Measurements from ENCODE around the gene SMIM1. TPM values are rescaled to one million over a fixed set of nuclear protein-coding genes. Genes with fewer than 3 reads are reported as not detected.

The SMIM1 gene
- total RNA-seq, 3 donors from 2014 or later (not counting 1 experiment from before 2014, with no cell fraction given): 0.78 to 2.6 (median 1.6) TPM

- DNase-seq (no peak), ATAC-seq (no peak)
- no peaks in the 10 kb centered on the region for H3K9me3 ChIP-seq (ENCODE audit: control insufficient read depth, insufficient read depth, low read length)
- WGBS (ENCODE audit: insufficient coverage): 88% methylated on average over 21 of the region's 21 CpGs
- Mint-ChIP-seq H3K27ac (no peak overlapping the region), H3K27me3 (ENCODE audit: low read depth in 2 of 2) (peaks cover 6 to 18% of the 10 kb centered on the region in 2 donors), H3K36me3 (no peaks in the 10 kb centered on the region), H3K9me3 (peaks cover 0 to 3% of the 10 kb centered on the region in 2 donors), H3K4me3 (no peak overlapping the region), H3K4me1 (no peaks in the 10 kb centered on the region)
- no peaks in the 10 kb centered on the region for H3K27me3 ChIP-seq (ENCODE audit: control insufficient read depth, insufficient read depth, low read length)
- H3K4me3 ChIP-seq (ENCODE audit: low read length): no peak overlapping the region
- H3K4me1 ChIP-seq (ENCODE audit: control insufficient read depth, insufficient read depth, low read length): no peaks in the 10 kb centered on the region
- no peak overlapping the region for H3K27ac ChIP-seq (ENCODE audit: low read length)
- intact Hi-C loops (cut with micrococcal nuclease): no loop called here
- no peaks in the 10 kb centered on the region for H3K36me3 ChIP-seq (ENCODE audit: control insufficient read depth, insufficient read depth, low read length)
- no peak for TF ChIP-seq CTCF (IDR thresholded peaks at IDR 0.05)
These were observed 16.2 kb upstream of the SMIM1 start for GRCh38 chr1:3756394-3756793.

- no peak overlapping the region for H3K4me3 Mint-ChIP-seq
- Histone ChIP-seq H3K4me1 (ENCODE audit: control insufficient read depth, insufficient read depth, low read length) (no peaks in the 10 kb centered on the region), H3K27me3 (ENCODE audit: control insufficient read depth, insufficient read depth, low read length) (no peaks in the 10 kb centered on the region), H3K4me3 (ENCODE audit: low read length) (no peak overlapping the region), H3K27ac (ENCODE audit: low read length) (no peak overlapping the region), H3K9me3 (ENCODE audit: control insufficient read depth, insufficient read depth, low read length) (no peaks in the 10 kb centered on the region), H3K36me3 (ENCODE audit: control insufficient read depth, insufficient read depth, low read length) (no peaks in the 10 kb centered on the region)
- WGBS (ENCODE audit: insufficient coverage): 97% methylated on average over 6 of the region's 6 CpGs
- DNase-seq (no peak), ATAC-seq (no peak)
- H3K4me1 Mint-ChIP-seq: no peaks in the 10 kb centered on the region
- H3K27me3 Mint-ChIP-seq (ENCODE audit: low read depth in 2 of 2): peaks cover 2 to 18% of the 10 kb centered on the region in 2 donors
- no peaks in the 10 kb centered on the region for H3K36me3 Mint-ChIP-seq
- peaks cover 0 to 3% of the 10 kb centered on the region in 2 donors for H3K9me3 Mint-ChIP-seq
- TF ChIP-seq CTCF (IDR thresholded peaks at IDR 0.05): no peak
- intact Hi-C loops (cut with micrococcal nuclease): no loop called here
- no peak overlapping the region for H3K27ac Mint-ChIP-seq
These were observed 13.4 kb upstream of the SMIM1 start for GRCh38 chr1:3759164-3759563.

DNA sequence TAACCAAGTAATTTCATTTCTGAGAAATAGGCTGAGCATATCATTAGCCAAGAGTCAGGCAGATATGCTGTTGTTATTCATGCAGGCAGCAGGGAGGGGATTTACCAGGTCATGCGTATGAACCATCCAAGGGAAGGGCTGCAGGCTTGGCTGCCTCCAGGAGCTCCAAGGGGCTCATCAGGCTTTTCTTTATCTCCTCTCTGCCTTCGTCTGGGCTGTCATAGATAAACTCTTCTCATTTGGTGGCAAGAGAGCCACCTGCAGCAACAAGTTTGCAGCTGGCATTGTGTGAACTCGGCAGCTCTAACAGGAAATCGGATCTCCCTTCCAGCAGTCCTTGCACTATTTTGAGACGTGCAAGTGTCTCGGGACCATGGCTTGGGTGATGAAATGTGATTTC is 12.8 kb upstream of the SMIM1 start:
- Mint-ChIP-seq H3K27me3 (ENCODE audit: low read depth in 2 of 2) (peaks cover 2 to 18% of the 10 kb centered on the region in 2 donors), H3K4me1 (no peaks in the 10 kb centered on the region), H3K9me3 (peaks cover 0 to 3% of the 10 kb centered on the region in 2 donors), H3K4me3 (no peak overlapping the region), H3K36me3 (no peaks in the 10 kb centered on the region), H3K27ac (no peak overlapping the region)
- Histone ChIP-seq H3K27ac (ENCODE audit: low read length) (no peak overlapping the region), H3K36me3 (ENCODE audit: control insufficient read depth, insufficient read depth, low read length) (no peaks in the 10 kb centered on the region), H3K4me1 (ENCODE audit: control insufficient read depth, insufficient read depth, low read length) (no peaks in the 10 kb centered on the region), H3K4me3 (ENCODE audit: low read length) (no peak overlapping the region), H3K27me3 (ENCODE audit: control insufficient read depth, insufficient read depth, low read length) (no peaks in the 10 kb centered on the region), H3K9me3 (ENCODE audit: control insufficient read depth, insufficient read depth, low read length) (no peaks in the 10 kb centered on the region)
- 74% methylated on average over 6 of the region's 6 CpGs for WGBS (ENCODE audit: insufficient coverage)
- DNase-seq: no peak
- ATAC-seq: no peak
- no peak for TF ChIP-seq CTCF (IDR thresholded peaks at IDR 0.05)
- intact Hi-C loops (cut with micrococcal nuclease): no loop called here

DNA sequence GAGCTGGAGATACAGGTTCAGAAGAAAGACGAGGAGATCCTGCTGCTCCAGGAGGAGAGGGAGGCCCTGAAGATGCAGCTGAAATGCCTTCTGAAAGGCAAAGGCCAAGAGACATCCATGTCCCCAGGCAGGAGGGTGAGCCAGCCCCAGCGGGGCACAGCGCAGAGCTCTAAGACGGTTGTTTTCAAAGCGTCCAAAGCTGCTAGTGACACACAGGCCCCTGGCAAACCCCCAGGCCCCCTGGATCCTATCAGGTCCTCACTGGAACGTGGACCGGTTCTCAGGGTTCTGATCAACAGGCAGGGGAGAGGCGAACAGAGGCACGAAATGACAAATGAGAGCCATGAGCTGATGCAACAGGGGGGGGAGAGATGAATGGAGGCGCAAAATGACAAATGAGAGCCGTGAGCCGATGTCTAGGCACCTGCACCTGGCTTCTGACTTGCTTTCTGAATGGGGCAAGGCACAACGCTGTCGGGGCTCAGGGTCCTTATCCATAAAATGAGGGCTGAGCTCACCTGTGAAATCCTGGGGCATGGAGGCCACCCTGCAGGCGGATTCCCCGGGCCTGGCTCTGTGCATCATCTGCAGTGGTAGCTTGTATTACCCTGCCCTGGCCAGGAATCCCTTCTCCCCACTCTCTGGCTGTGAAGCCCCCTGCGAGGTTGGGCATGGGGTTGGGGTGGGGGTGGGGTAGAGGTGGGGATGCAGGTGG is 11.1 kb upstream of the SMIM1 start:
- Histone ChIP-seq H3K36me3 (ENCODE audit: control insufficient read depth, insufficient read depth, low read length) (no peaks in the 10 kb centered on the region), H3K4me3 (ENCODE audit: low read length) (no peak overlapping the region), H3K27ac (ENCODE audit: low read length) (no peak overlapping the region), H3K9me3 (ENCODE audit: control insufficient read depth, insufficient read depth, low read length) (no peaks in the 10 kb centered on the region), H3K27me3 (ENCODE audit: control insufficient read depth, insufficient read depth, low read length) (no peaks in the 10 kb centered on the region), H3K4me1 (ENCODE audit: control insufficient read depth, insufficient read depth, low read length) (no peaks in the 10 kb centered on the region)
- Mint-ChIP-seq H3K4me3 (no peak overlapping the region), H3K9me3 (peaks cover 0 to 3% of the 10 kb centered on the region in 2 donors), H3K27me3 (ENCODE audit: low read depth in 2 of 2) (peaks cover 5 to 29% of the 10 kb centered on the region in 2 donors), H3K27ac (no peak overlapping the region), H3K4me1 (no peaks in the 10 kb centered on the region), H3K36me3 (no peaks in the 10 kb centered on the region)
- no peak for DNase-seq
- intact Hi-C loops (cut with micrococcal nuclease): no loop called here
- TF ChIP-seq CTCF (IDR thresholded peaks at IDR 0.05): no peak
- 90% methylated on average over 16 of the region's 17 CpGs for WGBS (ENCODE audit: insufficient coverage)
- no peak for ATAC-seq

Data from natural killer cell (primary cell).